GM19463 (cell line): Measurements from ENCODE around the gene SLC25A48.

Source experiments
- ATAC-seq: cut with Tn5 transposase; IDR thresholded peaks from one replicate; pipeline ENCODE4 v1.9.1; 2021; ENCODE audit warnings: mild to moderate bottlenecking, moderate library complexity; ENCODE audit not compliant: unreplicated experiment

SLC25A48 gene, protein sequence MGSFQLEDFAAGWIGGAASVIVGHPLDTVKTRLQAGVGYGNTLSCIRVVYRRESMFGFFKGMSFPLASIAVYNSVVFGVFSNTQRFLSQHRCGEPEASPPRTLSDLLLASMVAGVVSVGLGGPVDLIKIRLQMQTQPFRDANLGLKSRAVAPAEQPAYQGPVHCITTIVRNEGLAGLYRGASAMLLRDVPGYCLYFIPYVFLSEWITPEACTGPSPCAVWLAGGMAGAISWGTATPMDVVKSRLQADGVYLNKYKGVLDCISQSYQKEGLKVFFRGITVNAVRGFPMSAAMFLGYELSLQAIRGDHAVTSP

DNA sequence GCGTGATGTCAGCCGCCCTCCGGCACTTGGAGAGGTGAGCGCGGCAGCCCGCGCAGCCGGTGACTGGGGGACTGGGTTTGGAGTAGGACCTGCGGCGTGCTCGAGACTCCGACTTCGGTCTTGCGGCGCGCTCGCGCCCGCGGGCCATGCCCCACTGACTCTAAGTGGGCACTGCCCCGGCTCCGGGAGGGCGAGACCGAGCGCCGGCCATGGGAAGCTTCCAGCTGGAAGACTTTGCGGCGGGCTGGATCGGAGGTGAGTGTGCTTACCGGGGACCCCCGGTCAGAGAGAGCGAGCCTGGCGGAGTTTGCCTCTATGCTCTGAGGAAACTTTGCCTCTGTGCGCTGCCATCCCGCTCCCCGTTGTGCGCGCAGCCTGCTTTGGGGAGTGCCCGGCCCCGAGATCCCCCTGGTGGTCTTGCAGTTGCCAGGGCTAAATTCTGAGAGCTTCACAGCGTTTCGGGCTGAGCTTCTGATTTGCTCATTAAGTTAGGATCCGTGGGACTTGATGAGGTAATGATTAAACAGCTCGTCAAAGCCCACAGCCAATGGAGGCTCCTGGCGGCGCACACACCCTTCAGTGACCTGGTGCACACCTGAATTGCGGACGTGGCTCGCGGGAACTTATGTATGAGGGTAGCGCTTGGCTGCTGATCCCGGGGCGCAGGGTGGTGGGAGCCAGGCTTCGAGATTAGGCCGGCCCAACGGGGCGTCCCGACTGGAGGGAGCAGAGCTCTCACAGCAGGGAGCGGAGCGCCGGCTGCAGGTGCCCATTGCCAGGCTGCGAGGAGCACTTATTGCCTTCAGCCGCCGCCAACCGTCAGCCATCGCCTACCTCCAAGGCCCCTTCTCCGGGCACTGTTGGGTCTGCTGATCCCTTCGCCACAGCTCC is at the start of gene SLC25A48:
Gene SLC25A48 (plus strand): TSS at position 25 of the 891 bp plus-strand sequence. CDS start 185 bp downstream, at position 210.
- peak; percentile 79 for ATAC-seq

DNA sequence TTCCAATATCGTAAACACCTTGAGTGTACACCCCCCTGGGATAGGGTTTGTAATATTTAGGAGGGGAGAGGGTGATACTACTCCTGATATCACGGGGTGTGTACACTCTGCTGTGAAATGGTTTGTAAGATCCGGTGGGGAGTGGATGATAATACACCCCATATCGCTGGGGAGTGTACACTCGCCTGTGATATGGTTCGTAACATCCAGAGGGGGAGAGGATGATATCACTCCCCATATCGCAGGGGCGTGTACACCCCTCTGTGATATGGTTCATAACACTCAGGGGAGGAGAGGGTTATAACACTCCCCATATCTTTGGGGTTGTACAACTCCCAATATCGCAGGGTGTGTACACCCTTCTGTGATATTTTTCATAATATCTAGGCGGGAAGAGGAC is 33.8 kb upstream of the SLC25A48 start:
- ATAC-seq = no peak

DNA sequence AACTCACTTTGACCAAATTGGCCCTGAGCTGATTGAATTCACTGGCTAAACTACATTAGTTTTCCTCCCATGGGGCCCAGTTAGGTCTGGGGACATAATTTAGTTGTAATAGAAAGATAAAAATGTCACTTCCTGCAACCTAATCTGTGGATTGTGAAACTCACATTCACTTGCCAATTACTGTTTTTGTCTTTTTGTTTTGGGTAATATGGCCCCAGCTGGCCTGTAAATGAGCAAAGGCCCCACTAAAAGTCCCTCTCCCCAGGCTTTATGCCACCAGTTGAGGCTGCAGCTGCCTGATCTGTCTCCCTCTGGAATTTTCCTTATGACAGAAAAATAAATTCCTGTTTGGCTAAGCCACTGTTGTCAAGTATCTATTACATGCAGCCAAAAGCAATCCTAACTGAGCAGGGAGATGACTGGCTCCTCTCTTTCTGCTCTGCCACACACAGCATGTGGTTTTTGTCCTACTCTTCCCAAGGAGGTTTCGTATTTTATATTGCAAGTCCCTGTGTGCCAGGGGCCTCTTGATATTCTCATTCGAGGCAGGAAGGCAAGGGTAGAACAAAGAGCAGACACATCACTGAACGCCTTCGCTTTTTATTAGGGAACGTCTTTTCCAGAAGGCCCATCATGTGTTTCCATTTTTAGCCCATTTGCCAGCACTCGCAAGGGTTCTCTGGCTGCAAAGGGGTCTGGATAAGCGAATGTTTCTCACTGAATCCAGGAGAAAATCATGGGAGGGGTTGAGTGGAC is 24.1 kb upstream of the SLC25A48 start:
- no peak for ATAC-seq

DNA sequence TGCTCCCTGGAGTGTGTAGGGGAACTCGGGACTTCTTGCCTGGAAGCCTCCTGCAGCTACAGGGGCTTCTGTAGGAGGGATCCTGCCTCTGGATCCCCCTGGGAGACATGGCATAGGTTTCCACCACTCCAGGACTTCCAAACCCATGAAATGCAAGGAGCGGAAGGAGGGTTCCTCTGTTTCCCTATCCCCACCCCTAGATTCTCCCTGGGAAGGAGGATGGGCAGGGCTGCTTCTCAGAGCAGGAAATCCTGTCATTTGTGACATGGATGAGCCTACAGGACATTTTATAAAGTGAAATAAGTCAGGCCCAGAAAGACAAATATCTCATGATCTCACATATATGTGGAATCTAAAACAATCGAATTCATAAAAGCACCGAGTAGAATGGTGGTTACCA is 23.5 kb upstream of the SLC25A48 start:
- ATAC-seq = no peak

DNA sequence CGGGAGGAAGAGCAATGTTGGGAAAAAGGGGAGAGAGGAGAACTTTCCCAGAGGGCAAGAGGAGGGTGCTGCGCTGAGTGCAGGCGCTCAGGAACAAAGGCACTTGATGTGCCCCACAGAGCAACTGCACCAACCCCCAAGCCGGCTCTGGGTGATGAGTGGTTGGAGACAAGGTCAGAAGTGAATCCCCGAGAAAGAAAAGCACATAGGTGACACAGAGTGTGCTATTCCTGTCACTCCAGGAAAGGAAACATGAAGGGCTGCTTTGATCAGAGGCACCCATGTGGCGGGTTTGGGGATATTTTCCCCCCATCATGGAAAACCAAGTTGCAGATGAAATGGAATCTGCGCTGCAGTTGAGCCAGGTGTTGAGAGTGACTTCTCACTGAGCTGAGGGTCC is 20.7 kb upstream of the SLC25A48 start:
- ATAC-seq = no peak

DNA sequence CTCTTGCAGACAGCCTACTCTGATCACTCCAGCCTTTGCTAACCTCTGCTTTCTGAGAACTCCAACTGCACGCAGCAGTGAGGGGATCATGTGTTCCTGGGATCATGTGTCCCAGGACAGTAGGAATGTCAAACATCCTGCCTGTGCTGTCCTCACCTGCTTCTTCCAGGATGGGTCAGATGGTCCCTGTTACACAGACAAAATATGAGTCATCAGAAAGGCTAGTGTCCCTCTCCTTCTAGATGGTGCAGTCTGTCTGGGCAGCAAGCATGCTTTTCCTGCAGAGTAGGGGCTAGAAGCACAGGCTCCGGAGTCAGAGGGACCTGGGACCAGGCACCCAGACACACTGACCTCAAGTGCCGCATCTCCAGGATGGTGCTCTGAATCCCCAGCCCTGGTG is 20.1 kb upstream of the SLC25A48 start:
- no peak for ATAC-seq

DNA sequence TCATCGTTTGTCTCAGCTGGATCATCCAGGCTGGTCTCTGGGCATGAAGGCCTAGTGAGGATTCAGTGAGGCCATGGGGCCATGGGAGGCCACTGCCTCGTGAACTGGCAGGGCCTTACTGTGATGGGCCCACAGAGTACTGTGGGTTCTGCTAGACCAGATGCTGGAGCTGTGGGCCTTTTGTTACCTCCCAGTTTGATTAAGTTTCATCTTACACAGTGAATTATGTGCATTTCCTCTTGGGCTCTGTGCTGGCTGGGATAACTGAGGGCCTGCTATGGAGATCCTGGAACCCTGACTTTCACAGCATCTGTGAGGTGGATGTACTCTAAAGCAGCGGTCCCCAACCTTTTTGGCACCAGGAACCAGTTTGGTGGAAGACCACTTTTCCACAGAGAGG is 19.7 kb upstream of the SLC25A48 start:
- no peak for ATAC-seq

DNA sequence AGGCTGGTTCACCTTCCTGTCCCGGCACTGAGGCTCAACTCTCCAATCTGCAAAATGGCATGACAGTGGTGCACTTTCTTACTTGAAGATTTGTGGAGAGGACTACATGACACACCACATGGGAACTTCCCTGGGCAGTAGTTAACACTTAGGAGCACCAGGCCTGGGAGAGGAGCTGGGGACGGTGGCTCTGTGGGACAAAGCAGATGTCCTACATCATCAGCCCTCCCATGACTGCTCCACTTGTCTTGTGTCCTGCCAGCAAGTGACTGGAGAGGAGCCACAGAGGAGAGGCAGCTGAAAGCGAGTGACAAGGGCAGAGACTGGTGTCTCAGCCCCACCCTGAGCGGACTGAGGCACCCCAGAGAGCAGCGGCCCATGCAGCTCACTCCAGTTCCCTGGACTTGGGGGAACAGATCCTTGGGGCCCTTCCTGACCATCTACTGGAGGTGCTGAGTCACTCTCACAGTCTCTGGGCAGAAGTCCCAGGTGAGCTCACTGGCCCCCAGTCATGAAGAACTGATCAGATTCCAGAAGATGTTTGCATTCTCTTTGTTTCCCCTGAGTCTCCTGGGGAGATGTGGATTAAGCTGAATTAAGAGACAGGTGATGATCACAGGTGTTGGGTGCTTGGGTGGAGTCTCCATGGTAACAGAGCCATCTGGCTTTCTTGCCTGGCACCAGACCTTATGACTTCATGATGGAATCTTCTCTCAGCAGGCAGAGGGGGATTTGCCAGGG is 13.2 kb upstream of the SLC25A48 start:
- ATAC-seq = no peak

DNA sequence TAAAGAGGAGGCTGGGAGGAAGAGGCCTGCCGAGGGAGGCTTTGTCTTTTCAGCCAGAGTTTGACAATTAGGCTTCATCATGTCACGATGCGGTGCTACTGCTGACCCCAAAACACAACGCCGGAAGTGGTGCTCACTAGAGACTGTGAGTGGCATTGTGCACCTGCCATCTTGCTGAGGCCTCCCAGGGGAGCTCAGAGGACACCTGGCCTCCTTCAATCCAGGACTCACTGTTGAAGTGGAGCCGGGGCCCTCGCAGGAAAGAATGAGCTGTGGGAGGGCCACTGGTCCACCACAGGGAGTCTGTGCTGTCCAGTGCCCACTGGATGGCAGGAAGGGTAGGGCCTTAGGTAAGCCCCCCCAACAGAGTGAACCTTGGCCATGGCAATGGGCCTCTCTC is 12.7 kb upstream of the SLC25A48 start:
- no peak for ATAC-seq

DNA sequence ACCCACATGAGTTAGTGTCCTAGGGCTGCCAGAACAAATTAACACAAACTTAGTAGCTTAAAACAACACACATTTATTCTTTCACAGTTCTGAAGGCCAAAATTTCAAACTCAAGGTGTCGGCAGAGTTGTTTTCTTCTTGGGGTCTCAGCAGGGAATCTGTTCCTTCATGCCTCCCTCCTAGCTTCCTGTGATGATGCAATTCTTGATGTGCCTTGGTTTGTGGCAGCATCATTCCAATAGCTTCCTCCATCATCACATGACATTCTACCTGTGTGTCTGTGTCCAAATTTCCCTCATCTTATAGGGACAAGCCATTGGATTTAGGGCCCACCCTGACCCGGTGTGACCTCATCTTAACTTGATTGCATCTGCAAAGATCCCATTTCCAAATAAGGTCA is 12.2 kb upstream of the SLC25A48 start:
- no peak for ATAC-seq

DNA sequence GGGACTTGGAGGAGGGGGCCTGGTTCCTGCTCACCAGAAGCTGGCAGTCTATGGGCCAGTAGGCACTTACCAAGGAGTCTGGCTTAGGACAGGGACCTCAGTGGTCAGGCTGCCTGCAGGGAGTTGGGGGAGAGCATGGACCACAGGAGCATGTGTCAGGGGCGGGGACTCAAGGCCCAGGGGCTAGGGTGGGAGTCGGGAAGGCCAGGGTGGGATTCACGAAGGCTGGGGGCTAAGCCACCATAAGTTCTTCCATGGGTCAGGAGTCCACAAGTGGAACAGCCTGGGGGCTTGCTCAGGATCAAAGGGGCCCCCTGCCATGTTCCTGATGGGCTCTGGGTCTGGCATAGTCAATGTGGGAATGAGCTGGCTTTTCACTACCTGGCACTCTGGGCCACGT is 11.5 kb upstream of the SLC25A48 start:
- ATAC-seq = no peak

DNA sequence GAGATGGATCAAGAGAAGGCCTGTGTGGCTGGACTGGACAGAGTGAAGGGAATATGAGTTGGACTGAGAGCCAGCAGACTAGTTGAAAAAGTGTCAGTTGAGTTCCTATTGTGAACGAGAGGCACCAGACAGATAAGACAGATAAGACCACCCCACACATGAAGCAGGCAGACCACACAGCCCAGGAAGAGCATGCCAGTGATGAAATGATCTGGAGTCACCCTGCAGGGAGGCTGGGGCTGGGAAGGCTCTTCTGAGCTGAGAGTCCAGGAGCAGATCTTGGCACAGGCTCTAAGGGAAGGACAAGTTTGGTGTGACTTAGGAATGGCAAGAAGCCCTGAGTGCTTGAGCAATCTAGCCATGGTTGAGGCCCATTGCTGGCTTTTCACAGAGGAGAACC is 10.6 kb upstream of the SLC25A48 start:
- ATAC-seq = no peak

DNA sequence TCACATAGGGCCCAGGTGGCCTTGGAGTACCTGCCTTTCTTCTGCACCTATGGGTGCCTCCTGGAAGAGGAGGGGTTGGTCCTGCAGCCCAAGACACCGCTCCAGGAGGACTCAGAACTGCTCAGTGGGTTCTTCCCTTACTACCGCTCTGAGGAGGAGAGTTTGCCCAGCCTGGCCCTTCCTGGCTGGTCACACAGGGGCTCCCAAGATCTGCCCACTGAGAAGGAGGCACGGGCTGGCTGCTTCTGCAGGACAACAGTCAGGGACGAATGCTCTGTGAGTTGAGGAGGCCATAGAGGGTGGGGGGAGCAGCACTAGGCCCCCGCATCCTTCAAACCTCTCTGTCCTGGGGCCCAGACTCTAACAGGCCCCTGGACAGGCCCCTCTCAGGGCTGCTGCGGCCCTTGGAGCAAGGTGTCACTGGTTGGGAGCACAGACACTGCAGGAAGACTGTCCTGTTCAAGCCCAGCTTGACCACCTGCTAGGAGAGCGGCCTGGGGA is 9.9 kb upstream of the SLC25A48 start:
- ATAC-seq = no peak

DNA sequence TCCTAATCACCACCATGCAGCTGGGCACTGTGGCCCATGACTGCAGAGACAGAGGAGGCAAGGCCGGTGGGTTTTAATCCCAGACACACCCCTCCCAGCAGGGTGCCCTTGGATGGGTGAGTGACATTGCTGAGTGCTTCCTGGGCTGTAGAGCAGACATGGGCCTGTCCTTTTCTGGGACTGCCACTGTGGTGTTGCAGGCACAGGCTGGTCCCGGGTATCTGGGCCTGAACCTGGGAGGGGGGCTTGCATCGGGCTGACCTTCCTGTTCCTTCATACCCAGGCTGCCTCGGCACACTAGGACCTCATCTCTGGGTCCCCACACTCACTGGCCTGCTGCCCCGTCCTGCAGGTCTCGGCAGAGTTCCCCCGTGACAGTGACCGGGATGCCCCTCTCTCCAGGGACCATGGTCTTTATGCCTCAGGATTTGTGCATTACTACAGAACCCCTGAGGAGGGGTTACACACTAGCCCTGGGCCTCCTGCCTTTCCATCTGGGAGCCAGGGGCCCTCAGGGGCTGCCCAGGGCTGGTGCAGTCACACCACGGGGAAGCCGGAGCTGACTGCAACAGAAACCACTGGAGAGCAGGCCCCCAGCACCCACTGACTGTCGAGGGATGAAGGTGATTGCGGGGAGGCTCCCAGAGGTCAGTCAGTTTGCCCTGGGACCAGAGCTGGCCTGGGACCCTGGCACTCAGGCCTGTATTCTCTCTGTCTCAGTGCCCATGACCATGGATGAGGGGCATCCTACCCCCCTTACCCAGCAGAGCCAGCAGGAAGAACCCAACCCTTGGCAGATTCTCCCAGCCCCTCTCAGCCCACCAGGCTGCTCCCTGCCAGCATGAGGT is 8.9 kb upstream of the SLC25A48 start:
- ATAC-seq = no peak

DNA sequence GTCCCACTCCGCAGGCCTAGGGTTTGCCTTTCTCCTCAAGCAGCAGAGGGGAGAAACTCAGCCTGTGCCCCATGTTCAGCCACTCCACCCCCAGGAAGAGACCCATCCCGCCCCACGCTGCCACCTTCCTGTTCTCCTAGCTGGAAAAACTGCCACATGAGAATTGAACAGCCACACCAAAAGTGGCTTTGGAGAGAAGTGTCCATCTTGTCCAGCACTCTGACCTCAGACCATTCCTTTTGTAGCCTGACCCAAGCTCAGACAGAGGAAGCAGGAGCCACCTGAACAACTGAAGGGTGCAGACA is 8.3 kb upstream of the SLC25A48 start:
- ATAC-seq = no peak

DNA sequence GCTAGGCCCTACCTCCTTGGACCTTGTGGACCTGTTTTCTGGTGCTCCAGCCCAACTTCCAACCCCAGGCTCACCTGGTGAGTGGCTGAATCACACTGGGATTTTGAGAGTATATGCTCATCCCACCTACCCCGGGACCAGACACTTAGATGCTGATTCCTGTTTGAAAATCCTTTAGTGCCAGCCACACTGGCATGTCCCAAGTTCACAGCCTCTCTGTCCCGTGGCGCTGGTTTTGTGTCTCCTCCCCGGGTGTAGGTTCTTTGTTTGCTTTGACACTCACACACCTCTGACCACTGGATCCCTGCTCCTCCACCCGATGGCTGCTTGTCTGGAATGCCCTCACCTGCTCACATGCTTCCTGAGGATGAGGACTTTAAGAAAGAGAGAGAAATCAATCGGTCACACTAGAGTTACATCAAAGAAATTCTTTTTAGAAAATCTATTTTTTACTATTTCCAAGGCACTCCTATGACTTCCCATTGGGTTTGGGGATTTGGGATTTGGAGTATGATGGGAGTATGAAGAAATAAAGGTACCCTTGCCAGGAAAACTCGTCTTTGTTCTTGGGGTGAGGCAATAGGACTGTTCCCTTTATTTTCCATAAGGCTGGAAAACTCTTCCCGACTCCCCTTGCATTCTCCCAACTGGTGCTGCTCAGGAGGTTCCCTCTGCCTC is 7.3 kb upstream of the SLC25A48 start:
- no peak for ATAC-seq

DNA sequence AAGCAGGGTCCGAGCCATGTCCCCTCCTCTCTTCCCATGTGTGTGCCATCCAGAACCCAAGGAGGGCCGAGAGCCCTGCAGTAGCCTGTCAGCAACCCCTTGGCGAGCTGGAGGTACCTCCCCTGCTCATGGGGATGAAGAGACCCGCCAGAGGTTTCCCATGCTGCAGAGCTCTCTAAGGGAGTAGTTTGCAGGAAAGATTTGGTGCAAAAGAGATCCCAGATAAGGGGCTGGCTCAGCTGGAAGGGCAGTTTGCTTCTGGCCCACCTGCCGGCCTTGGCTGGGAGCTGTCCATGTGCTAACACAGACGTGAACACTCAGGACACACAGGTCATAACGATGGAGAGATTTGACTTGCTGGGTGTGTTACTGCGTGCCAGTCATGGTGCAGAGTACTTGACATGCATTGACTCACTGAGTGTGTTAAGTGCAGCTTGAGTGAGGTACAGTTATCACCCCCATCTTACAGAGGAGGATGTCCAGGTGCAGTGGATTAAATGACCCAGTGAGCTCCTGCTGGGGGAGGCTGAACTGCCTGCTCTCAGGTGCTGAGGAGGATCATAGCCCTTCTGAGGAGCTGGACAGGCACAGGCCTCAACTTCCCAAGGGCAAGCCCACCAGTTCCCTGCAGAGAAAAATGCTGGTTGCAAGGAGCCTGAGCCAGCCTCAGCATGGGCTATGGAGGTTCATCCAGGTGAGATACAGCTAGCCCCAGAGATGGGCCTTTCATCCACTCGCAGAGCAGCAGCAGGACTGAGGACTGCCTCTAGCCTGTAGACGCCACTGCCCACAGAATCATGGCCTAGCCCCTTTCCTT is 6.3 kb upstream of the SLC25A48 start:
- ATAC-seq = no peak

DNA sequence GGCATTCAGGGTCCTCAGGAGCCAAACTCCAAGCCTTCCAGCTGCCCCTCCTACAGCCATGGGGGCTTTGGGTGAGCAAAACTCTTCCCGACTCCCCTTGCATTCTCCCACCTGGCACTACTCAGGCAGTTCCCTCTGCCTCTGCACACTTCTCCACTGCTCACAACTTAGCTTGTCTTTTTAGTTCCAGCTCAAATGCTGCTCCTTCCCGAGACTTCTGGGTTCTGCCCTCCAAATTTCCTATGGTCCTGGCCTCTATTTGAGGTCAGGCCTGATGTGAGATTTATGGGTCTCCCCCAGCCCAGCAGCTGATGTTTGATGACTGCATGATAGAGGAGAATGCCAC is 5.7 kb upstream of the SLC25A48 start:
- ATAC-seq = no peak

DNA sequence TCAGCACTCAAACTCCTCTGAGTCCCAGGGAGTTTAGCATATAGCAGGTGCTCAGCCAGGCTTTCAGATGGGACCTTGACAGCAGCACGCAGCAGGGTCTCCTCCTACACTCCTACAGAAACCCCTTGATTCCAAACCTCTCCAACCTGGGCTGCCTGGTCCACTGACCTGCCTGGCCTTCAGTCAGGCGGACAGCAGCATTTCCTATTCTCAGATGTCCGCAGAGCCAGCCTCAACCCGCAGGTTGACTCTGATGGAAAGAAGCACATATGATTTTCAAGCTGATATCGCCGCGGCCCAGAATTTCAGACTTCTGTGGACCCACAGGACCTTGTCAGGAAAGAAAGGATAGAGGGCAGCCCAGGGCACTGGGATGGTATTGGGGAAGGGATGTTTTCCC is 5.3 kb upstream of the SLC25A48 start:
- ATAC-seq = no peak
